GM18519 (cell line): Measurements from ENCODE around the gene KLK10.

ENCODE experiments used
- ATAC-seq: cut with Tn5 transposase; IDR thresholded peaks from one replicate; pipeline ENCODE4 v1.9.1; 2021; ENCODE audit warnings: mild to moderate bottlenecking, moderate library complexity; ENCODE audit not compliant: unreplicated experiment, low FRiP score

Gene KLK10

DNA sequence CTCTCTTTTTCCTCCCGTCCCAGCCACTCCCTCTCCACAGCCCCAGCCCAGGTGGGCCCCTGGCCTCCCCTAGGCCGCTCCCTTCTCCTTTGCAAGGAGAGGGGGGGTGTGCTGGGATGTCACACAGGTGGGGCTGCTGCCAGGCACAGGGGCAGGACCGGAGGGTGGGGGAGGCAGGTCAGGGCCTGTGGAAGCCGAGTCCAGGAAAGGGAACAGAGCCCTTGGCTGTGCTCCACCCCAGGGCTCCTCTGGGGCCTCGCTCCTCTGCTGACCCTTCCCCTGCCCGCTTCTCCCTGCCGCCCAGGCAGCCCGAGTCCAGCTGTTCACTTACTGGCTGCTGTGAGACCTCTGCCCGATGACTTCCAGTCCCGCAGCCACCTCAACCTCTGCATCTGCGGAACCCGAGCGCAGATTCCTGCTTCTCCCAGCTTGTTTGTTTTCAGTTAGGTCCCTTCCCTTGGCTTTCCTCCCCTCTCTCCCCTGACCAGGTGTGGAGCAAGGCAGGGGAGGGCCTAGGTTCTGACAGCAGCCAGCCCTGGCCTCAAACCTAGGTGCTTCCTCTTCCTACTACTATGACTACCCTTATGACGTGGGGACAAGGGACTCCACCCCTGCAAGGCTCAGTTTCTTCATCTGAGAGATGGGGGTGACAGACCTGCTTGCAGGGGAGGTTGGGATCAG, 7.8 kb upstream of the KLK10 start:
- no peak for ATAC-seq

DNA sequence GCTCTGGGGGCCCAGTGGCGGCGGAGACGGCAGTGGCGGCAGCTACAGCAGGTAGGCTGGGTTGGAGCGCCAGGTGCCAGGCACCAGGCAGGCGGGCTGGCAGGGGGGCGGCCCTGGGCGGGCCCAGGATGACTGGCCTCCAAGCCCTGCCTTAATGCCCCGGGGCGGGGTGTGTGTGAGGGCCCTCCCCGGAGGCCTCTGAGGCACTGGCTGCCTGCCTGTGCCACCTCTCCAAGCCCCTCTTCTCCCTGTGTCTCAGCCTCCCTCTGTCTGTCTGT, 7.0 kb upstream of the KLK10 start, which contains the start of gene KLK11:
TSS of gene KLK11 (minus strand) at position 63 of the 278 bp plus-strand sequence. CDS start 985 bp downstream, outside the sequence.
- ATAC-seq = no peak

DNA sequence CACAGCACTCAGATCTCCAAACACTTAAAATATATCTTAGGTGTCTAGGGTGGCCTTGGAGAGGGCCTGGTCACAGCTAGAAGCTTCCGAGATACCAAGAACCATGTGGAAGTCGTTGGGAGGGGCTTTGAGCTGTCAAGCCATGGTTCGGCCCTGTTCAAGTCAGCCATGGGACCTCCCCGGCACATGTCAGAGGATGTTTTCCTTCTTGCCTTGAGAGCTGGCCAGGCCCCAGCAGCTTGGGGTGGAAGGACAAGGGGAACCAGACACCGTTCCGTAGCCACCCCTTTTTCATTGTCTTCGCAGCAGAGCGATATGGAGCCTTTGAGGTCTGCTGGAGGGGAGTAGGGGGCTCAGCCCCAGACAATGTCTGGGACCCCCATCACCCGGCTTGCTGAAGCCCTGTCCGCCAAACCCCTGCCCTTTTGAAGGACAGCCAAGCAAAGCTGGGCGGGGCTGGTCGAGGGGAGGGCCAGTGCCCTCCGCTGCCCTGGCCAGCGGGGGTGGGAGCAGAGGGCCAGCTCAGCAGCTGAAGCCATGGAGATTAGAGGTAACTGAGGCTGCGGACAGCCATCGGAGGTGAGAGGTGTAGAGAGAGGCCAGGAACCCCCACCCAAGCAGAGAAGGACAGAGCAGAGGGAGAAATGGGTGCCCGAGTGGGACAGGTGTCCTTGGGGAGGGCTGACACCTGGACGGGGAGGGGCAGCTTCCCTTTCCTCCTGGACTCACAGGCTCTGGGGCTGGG, 6.5 kb upstream of the KLK10 start:
- ATAC-seq = no peak

DNA sequence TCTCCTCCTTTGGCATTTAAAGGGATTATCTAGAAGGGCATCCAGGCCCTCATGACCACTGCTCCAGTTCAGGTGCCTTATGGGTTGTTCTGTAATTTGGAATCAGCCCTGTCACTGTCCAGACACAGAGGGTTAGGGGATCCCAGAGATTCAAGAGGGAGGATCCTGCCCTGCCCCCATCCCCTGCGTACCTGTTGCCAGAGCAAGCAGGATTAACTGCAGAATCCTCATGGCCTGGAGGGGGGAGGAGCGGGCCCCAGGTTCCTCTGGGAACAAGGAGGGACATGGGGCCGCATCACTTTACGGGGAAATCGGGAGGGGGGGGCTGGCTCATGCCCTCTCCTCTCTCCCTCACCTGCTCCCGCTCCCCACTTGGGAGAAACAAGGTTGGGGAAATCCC, 5.9 kb upstream of the KLK10 start:
- ATAC-seq = no peak

DNA sequence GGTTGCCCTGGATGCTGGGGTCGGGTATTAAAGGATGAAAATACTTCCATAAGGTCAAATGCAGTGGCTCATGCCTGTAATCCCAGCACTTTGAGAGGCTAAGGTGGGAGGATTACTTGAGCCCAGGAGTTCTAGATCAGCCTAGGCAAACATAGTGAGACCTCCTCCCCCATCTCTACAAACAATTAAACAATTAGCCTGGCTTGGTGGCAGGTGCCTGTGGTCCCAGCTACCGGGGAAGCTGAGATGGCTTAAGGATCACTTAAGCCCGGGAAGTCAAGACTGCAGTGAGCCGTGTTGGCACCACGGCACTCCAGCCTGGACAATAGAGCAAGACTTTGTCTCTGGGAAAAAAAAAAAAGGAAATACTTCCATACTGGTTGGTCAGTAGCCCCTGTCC, 5.4 kb upstream of the KLK10 start:
- ATAC-seq = no peak

DNA sequence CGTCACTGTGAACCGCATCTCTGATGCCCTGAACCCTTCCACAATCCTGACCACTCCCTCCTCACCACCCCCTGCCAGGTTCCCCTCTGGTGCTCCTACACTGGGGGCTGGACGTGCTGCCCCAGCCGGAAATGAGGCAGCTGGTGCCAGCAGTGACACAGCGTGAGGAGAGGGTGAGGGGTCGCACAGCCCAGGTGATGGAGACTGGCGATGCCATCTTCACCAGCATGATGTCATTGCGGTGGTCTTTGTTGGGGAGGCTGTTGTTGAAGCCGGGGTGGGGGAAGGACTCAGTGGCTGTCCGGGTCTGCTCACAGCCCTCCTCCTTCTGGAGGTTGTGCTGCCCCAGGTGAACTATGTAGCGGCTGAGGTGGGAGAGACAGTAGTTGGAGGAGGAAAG, 4.4 kb upstream of the KLK10 start:
- no peak for ATAC-seq

DNA sequence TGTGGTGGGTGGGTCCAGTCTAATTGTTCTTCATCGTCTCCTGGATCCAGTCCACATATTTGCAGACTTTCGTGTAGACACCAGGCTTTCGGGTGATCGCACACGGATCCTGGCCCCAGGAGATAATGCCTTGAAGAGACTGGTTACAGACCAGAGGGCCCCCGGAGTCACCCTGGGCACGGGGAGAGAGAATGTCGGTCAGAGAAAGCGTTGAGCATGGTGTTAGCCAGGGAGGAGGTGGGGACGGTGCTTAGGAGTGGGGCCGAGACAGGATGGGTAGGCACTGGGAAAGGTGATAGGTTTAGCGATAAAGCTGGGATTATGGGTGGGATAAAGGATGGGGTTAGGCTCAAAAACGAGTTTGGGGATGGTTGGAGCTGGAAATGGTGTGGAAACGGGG, 3.0 kb upstream of the KLK10 start:
- ATAC-seq = no peak

DNA sequence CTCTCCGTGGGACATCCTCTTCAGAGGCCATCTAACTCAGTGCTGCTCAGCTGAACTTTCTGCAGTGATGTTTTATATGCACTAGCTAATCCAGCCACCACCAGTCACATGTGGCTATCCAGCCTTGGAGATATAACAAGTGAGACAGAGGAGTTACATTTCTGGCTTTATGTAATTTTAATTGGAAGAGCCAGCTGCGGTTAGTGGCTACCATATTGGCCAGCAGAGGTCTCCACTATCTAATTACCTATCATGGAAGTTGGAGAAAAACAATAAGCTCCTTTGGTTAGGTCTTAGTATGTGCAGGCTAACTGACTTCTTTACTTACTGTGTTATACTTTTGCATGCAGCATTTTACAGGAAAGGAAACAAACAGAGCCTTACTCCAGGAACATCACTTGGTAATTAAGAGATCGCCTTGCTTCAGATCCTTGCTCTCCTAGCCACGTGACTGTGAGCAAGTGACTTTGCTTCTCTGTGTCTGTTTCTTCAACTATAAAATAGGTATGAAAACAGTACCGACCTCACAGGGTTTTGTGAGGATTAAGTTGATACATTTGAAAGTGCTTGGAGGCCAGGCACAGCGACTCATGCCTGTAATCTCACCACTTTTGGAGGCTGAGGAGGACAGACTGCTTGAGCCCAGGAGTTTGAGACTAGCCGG, 1.6 kb upstream of the KLK10 start:
- no peak for ATAC-seq

DNA sequence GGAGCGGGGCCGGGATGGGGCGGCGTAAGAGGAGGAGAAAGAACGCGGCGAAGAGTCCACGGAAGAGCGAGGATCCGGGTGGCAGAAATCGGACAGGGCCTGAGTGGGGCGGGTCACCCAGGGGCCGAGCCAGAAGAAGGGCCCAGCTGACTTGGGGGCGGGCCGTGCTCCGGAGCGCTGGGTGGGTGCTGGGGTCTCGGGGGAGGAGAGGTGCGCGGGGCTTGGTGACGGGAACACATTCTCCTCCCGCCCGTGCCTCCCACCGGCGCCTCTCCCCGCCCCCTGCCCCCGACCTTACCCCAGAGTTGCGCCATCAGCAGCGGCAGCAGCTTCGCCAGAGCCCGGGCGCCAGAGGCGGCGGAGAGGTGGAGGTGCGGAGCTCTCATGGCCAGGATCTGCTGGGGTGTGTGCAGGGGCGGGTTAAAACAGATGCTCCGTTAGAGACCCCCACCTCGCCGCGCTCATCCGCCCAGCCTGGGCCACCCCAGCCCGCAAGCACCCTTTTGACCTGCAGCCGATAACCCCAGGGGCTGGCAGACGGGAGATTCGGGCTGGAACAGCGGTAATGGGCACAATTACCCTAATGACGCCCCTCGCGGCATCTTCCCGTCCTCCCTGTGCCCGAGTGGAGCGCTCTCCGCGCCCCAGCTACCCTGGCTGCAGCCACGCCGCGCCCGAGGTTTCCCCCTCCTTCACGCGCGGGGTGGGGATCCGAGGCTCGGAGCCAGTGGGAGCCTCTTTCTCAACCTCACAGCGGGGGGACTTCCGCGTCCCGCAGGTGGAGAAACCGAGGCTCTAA, 565 bp downstream of the KLK10 start:
- ATAC-seq = no peak

DNA sequence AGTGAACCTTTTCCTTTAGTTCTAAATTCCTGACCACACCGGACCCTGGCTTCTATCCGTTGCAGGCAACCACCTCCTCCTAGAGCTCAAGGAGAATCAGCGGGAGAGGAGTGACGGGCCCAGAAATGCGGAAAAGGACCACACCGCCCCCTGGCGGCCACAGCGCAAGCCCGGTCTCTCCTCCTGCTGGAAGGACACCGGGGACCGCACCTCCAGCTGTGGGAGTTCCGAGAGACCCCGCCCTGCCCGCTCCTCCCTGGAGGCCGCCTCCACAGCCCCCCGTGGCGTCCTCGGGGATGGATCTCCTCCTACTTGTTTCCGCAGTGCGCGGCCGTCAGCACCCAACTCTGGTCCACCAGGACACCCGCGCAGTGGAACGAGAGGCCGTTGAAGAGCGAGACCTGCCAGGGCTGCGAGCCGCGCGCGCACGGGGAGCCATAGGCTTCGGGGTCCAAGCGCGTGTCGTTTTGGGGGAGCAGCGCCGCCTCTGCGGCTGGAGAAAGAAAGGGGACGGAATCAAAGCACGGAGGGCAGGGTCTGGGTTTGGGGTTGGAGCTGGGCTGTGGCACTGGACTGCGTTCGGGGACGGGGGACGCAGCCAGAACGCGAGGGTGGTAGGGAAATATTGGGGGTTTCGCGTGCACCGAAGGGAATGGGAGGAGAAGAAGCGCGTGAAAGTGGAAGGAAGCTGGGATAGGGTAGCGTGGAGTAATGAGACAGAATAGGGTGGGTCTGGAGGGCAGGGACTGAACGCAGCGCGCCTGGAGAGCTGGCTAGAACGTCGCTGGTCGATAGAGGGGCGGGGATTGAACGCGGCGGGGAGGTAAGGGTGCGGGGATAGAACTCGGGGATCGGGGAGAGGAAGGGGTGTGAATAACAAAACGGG, 2.5 kb downstream of the KLK10 start:
- ATAC-seq = no peak

DNA sequence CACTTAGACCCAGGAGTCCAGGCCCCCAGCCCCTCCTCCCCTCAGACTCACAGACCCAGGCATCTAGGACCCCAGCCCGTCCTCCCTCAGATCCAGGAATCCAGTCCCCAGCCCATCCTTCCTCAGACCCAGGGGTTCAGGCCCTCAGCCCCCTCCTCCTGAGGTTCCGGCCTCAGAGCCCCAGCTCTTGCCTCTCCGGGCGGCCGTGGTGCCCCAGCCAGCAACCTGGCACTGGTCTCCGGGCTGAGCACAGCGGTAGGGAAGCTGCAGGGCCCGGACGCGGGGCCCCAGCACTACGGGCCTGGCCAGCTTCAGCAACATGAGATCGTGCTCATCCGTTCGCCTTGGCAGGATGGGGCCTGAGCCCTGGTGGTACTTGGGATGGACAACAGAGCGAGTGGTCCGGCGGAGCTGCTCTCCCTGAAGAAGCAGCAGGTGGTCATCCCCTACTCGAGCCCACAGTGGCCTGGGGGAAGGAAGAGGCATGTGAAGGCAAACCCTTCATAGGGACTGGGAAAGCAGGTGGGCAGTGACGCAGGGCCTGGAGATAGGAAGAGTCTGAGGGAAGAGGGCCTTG, 3.7 kb downstream of the KLK10 start:
- ATAC-seq = no peak

DNA sequence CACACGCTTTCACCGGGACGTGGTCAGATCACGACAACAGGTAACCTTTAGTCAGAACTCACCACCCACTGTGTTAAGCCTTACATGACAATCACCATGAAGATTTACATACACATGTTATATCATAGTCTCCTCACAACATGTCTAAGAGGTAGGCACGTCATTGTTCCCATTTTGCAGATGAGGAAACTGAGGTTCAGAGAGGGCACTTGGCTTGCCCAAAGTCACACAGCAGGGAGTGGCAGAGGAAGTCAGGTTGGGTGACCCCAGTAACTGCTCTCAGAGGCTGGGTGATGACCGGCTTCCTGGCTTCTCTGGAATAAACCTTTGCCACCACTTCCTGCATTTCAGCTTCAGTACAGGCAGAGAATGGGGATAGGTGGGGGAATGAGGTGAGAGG, 5.3 kb downstream of the KLK10 start:
- ATAC-seq = no peak

DNA sequence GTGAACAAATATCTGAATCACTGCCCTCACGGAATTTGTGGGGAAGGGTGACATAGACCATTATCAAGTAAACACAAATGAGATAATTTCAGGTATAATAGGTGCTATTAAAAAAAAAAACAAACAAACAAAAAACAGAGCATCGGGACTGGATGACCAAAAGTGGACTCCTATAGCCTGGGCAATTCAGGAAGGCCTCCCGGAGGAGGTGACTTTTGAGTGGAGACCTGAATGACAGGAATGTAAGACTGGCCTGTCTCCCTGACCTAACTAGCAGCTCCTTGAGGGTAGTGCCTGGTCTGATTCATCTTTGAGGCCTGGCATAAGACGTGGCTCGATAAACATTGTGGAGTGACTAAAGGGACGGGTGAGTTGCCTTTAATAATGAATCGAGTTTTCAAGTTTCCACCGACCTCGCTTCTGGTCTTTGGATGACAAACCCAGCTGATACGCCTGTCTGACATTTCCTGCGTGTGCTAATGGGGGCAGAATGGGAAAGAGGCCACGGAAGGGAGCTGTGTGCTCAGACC, 6.8 kb downstream of the KLK10 start:
- ATAC-seq = no peak

DNA sequence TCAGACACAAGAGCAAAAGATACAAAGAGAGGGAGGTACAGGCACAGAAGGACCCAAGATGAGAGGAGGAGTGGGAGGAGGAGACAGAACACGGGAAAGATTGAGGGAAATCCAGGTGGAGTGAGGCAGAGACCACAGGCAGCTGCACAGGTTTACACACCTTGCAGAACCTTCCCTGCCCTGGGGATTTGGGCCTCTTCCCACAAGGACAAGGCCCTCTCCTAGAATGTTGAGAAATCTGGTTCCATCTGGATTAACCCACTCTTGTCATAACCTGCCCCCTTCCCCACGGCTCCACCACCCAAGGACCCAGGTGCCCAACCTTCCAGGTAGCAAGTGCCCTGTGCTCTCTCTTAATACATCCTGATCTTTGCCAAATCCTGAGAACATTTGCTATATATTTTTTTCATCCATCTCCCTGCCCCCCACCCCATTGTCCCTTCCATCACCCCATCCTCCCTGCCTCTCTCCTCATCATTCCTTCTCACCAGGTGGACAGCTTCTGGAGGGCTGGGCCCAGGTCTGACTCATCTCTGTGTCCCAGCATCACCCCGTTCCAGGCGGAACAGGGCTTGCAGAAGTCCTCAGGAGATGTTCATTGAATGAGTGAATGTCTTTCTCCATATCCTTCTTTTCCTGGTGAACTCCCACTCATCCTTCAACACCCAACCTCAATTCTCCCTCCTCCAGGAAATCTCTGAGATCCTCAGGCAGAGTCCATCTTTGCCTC, 9.3 kb downstream of the KLK10 start:
- ATAC-seq = no peak

DNA sequence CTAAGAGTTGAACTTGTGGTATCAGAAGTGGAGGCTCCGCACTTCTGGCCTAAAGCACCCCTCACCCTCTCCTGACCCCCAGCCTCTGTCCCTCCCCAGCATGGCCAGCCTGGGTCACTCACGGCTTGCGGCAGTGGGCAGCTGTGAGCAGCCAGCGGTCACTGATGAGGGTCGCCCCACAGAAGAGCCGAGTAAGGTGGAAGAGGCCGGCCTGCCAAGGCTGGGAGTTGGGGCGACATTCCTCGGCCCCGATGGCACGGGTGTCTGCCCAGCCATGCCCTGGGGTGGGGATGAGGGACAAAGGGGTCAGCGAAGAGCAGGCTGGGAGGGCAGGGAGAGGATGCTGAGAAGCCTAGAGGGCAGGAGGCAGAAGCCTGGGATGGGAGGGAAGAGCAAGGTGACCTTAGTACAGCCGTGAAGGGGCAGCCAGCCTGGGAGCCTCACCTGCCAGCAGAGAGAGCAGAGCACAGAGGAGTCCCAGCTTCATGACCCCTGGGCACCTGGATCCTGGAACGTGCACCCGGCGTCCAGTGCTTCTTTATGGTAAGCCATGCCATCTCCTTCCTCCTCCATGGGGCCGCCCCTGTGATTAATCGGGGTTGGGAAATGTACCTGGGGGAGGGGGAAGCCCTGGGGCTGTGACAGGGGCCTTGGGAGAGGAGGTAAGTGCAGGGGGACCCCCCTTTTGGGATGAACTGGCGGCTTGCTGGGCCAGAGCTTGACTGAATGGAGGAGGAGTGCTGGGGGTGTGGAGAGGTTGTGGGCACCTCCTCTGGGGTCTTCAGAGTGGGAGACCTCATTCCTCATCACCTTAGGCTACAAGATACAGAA, 10.2 kb downstream of the KLK10 start:
- ATAC-seq = no peak

DNA sequence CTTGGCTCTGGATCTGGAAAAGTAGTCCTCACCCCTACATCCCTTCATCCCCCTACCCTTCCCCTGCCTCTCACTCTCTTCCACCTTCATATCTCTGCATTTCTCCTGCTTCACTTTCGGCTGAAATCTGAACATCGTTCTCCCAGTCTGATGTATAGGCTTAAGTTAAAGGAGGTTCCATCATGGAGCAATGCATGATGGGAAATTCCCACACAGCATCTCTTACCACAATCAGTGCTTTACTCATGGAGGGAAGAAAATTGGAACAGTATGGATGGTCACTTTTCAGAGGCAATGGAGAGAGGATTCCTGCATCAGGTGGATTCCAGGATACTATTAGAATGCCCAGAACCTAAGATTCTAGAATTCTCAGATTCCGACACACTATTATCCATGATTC, 12.0 kb downstream of the KLK10 start:
- no peak for ATAC-seq

DNA sequence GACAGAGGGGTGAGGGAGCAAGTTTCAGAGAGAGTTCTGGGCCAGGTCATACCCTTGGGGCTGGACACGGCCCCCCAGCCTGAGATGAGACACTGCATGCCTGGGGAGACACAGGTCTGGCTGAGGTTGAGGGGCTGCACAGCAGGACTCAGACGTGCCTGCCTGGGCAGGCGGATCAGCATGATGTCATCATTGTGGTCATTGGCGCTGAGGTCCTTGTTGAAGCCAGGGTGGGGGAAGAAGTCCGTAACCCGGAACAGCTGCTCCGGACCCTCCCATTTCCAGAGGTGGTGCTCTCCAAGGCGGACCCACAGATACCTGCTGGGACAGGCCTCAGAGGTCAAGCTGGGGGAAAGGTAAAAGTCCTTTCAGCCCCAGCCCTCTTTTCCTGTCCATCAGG, 13.1 kb downstream of the KLK10 start:
- ATAC-seq = no peak

DNA sequence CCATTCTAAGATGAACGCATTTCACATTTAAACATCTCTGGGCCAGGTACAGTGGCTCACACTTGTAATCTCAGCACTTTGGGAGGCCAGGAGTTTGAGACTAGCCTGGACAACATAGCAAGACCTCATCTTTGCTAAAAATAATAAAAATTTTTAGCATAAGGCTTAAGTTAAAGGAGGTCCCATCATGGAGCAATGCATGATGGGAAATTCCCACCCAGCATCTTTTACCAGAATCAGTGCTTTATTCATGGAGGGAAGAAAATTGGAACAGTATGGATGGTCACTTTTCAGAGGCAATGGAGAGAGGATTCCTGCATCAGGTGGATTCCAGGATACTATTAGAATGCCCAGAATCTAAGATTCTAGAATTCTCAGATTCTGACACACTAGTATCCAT, 14.3 kb downstream of the KLK10 start:
- ATAC-seq = no peak
